Transverse colon (tissue), 4 donors: ENCODE results near the gene PPM1L.

Experiments used
- CTCF ChIP-seq, 5 experiments: fragments of 200-600 bp in 3 of 5; fragments of 450-650 bp in 2 of 5; sonication (generic) in 3 of 5; IDR thresholded peaks; 1 replicate in 2 of 5; 2 replicates in 3 of 5; pipeline ENCODE4 v1.5.1; 2016 to 2017; ENCODE audit warnings: antibody characterized with exemption in 5 of 5, inconsistent platforms in 3 of 5, mild to moderate bottlenecking in 2 of 5, moderate library complexity in 1 of 5
- EP300 ChIP-seq: sonication (generic); formaldehyde crosslinking; IDR thresholded peaks from one replicate; pipeline ENCODE4 v1.6.1; 2017; ENCODE audit warnings: antibody characterized with exemption, low read depth
- POLR2AphosphoS5 ChIP-seq, 3 donors: sonication (generic); formaldehyde crosslinking; IDR thresholded peaks; one replicate each; pipeline ENCODE4 v1.6.1; 2016; ENCODE audit warnings: antibody characterized with exemption in 3 of 3

GRCh38 chr3:160879859-160880258 lies 123.8 kb downstream of the PPM1L start:
- TF ChIP-seq EP300 (no peak), CTCF (IDR thresholded peaks at IDR 0.05) (no peak), POLR2AphosphoS5 (IDR thresholded peaks at IDR 0.05) (no peak)
